GM12878 (cell line): ENCODE data around the gene HPSE2. TPM values are rescaled to one million over a fixed set of nuclear protein-coding genes. Genes with fewer than 3 reads are reported as not detected.

ENCODE experiments used
- ATAC-seq: fragments of 200-7000 bp; cut with Tn5 transposase; 3 replicates; pipeline ENCODE4 v1.9.1; 2020; ENCODE audit warnings: mild to moderate bottlenecking, moderate library complexity
- BruUV-seq: library from RNA; stranded (reverse); fragments of 400-500 nt; replicated peaks from 2 replicates; lab custom pipeline; 2021; lab: Mats Ljungman, UMichigan
- CTCF ChIA-PET: fragments of 300-600 bp; sonication (Branson Sonifier 250); formaldehyde crosslinking; extraction: SDS; loops from one replicate; lab custom pipeline; 2021; ENCODE audit warnings: inconsistent platforms; lab: Yijun Ruan, JAX
- POLR2A ChIA-PET: fragments of 350-600 bp; formaldehyde crosslinking; extraction: SDS; loops from one replicate; lab custom pipeline; 2021; ENCODE audit warnings: inconsistent platforms; lab: Charles Lee
- RAD21 ChIA-PET: fragments of 300-600 bp; sonication (Branson Sonifier 250); formaldehyde crosslinking; loops from one replicate; lab custom pipeline; 2023; ENCODE audit warnings: antibody characterized with exemption; ENCODE audit not compliant: unreplicated experiment; lab: Charles Lee
- SMC1A ChIA-PET: fragments of 300-600 bp; sonication (Branson Sonifier 250); formaldehyde crosslinking; loops from one replicate; lab custom pipeline; 2023; ENCODE audit not compliant: unreplicated experiment, uncharacterized antibody; lab: Charles Lee
- DNase-seq: peaks from one replicate; pipeline ENCODE4 v3.0.0-alpha.2; 2011; ENCODE audit warnings: low read depth, low spot score
- FAIRE-seq: peaks from 3 replicates; lab custom pipeline; 2011; peaks lifted over from hg19 to GRCh38; lab: Jason Lieb, UNC
- H2AFZ ChIP-seq: 2 replicates; pipeline ENCODE4 v1.6.0; 2011; ENCODE audit warnings: low read depth, low read length, control low read depth; ENCODE audit not compliant: control insufficient read depth
- H3K27ac ChIP-seq: 2 replicates; pipeline ENCODE4 v1.5.1; 2011; ENCODE audit warnings: control low read depth; ENCODE audit not compliant: control insufficient read depth, insufficient read depth
- H3K27me3 ChIP-seq, 2 experiments: replicated peaks in 1 of 2; 2 replicates each; pipeline versions ENCODE4 v1.6.0 to v1.6.1; 2011; ENCODE audit warnings: low read length in 1 of 2; ENCODE audit not compliant: control insufficient read depth in 2 of 2, insufficient read depth in 2 of 2
- H3K36me3 ChIP-seq, 2 experiments: 2 replicates each; pipeline ENCODE4 v1.5.1; 2011; ENCODE audit warnings: low read length in 1 of 2; ENCODE audit not compliant: control insufficient read depth in 2 of 2, insufficient read depth in 2 of 2
- H3K4me1 ChIP-seq: 2 replicates; pipeline ENCODE4 v1.6.1; 2011; ENCODE audit warnings: mild to moderate bottlenecking, low read length, moderate library complexity, mixed read lengths; ENCODE audit not compliant: control insufficient read depth, insufficient read depth
- H3K4me2 ChIP-seq: 2 replicates; pipeline ENCODE4 v1.6.0; 2011; ENCODE audit warnings: control low read depth; ENCODE audit not compliant: control insufficient read depth, insufficient read depth
- H3K4me3 ChIP-seq: fragments of 200-600 bp; sonication (generic); 2 replicates; pipeline ENCODE4 v1.5.1; 2016
- H3K79me2 ChIP-seq: 2 replicates; pipeline ENCODE4 v1.6.0; 2011; ENCODE audit warnings: low read length; ENCODE audit not compliant: control insufficient read depth, insufficient read depth
- H3K9ac ChIP-seq: 2 replicates; pipeline ENCODE4 v1.8.0; 2011; ENCODE audit warnings: low read length, control low read depth, mixed read lengths; ENCODE audit not compliant: control insufficient read depth, insufficient read depth
- H3K9me3 ChIP-seq: replicated peaks from 3 replicates; pipeline ENCODE4 v1.5.1; 2011; ENCODE audit warnings: mild to moderate bottlenecking, low read length; ENCODE audit not compliant: control insufficient read depth, insufficient read depth
- H4K20me1 ChIP-seq: 2 replicates; pipeline ENCODE4 v1.6.0; 2011; ENCODE audit not compliant: control insufficient read depth, insufficient read depth
- BHLHE40 ChIP-seq, 2 experiments: fragments of 450-650 bp in 1 of 2; IDR thresholded peaks; 2 replicates each; pipeline ENCODE4 v1.6.1; 2011 to 2017; ENCODE audit warnings: low read depth in 2 of 2, borderline replicate concordance in 1 of 2, improper control_type of control experiment in 1 of 2, low read length in 1 of 2, mild to moderate bottlenecking in 1 of 2
- EGR1 ChIP-seq, 2 experiments: IDR thresholded peaks; 1 replicate in 1 of 2; 2 replicates in 1 of 2; pipeline ENCODE4 v1.6.1; 2011 to 2012; ENCODE audit warnings: low read depth in 2 of 2, low read length in 2 of 2, borderline replicate concordance in 1 of 2, mild to moderate bottlenecking in 1 of 2, moderate library complexity in 1 of 2
- MEF2B ChIP-seq: fragments of 450-650 bp; IDR thresholded peaks from 2 replicates; pipeline ENCODE4 v1.6.1; 2018; ENCODE audit warnings: mild to moderate bottlenecking, moderate library complexity; ENCODE audit not compliant: partially characterized antibody, poor library complexity, severe bottlenecking
- RAD21 ChIP-seq: IDR thresholded peaks from 2 replicates; pipeline ENCODE4 v1.6.1; 2011; ENCODE audit warnings: mild to moderate bottlenecking, low read depth, low read length, moderate library complexity; ENCODE audit not compliant: insufficient read depth
- SIX5 ChIP-seq: IDR thresholded peaks from 2 replicates; pipeline ENCODE4 v1.6.1; 2011; ENCODE audit warnings: mild to moderate bottlenecking, low read depth, low read length, moderate library complexity; ENCODE audit not compliant: severe bottlenecking
- TBL1XR1 ChIP-seq: IDR thresholded peaks from 2 replicates; pipeline ENCODE4 v1.6.1; 2012; ENCODE audit warnings: low read depth, low read length, improper control_type of control experiment
- ZNF24 ChIP-seq: fragments of 450-650 bp; IDR thresholded peaks from 2 replicates; pipeline ENCODE4 v1.6.1; 2017; ENCODE audit warnings: antibody characterized with exemption, mild to moderate bottlenecking
- WGBS: methylation state at CpG from one replicate; pipeline ENCODE4 v1.1.6; 2016; ENCODE audit warnings: low lambda C conversion rate; ENCODE audit not compliant: insufficient replicate concordance, insufficient coverage; ENCODE audit errors: missing lambda C conversion rate; 5-methylcytosine and 5-hydroxymethylcytosine counted together
- in situ Hi-C: fragments of 300-500 bp; cut with MboI; formaldehyde crosslinking; loops from 9 replicates; pipeline ENCODE4 v1.14.3; 2018; ENCODE audit warnings: mixed read lengths
- intact Hi-C: fragments of 100-400 bp; cut with micrococcal nuclease; formaldehyde crosslinking; loops from one replicate; pipeline ENCODE4 v1.14.2; 2022; ENCODE audit not compliant: unreplicated experiment
- polyA plus RNA-seq, 11 experiments: library from polyadenylated mRNA; depleted of rRNA in 4 of 11; unstranded in 6 of 11; stranded (reverse) in 5 of 11; fragments of >200 nt; fragmentation: Nextera tagmentation in 4 of 11; fragmentation: Illumina TruSeq in 1 of 11; extraction: Ambion mirVana in 4 of 11; extraction: Trizol in 1 of 11; gene quantifications; 1 replicate in 1 of 11; 2 replicates in 10 of 11; pipeline versions ENCODE4 v1.2.1 to v1.2.3, GENCODE V29; 2011 to 2016; ENCODE audit warnings: inconsistent platforms in 2 of 11, missing spikeins in 2 of 11, low read depth in 1 of 11
- total RNA-seq, 4 experiments: library from RNA; depleted of rRNA in 3 of 4; stranded (reverse); fragments of >200 nt in 3 of 4; fragmentation: Illumina TruSeq in 1 of 4; extraction: Trizol in 1 of 4; gene quantifications; 2 replicates each; pipeline versions ENCODE4 v1.2.1 to v1.2.3, GENCODE V29; 2013 to 2021

Gene HPSE2
- total and polyA plus RNA-seq, 10 of the 15 experiments (the other 5 are each of a cell fraction or from before 2014, with no cell fraction given), result 0.06 TPM; not detected in 9

DNA sequence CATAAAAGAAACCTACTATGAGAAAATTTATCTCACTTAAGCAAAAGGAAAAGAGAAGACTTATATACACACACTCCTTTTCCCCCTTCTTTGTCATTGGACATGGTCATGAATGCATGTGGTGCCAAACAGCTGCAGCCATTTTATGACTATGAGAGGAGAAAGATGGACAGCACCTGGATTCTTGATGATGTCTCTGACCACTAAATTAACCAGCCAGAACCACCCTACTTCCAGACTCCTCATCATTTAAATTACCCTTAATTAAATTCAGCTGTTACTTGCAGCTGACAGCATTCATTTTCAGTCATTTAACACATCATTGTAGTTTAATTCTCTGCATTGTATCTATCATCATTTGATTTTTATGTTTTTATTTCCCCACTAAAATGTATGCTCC lies 409.9 kb downstream of the HPSE2 start:
- no peak for FAIRE-seq
- no peak for DNase-seq
- Histone ChIP-seq H3K36me3 (no peaks in the 10 kb centered on the region), H3K4me2 (no peak overlapping the region), H3K79me2 (no peaks in the 10 kb centered on the region), H3K9ac (no peak overlapping the region), H3K9me3 (no peaks in the 10 kb centered on the region), H4K20me1 (no peaks in the 10 kb centered on the region), H3K4me1 (no peaks in the 10 kb centered on the region), H2AFZ (no peak overlapping the region), H3K27ac (no peak overlapping the region), H3K27me3 (no peaks in the 10 kb centered on the region), H3K4me3 (no peak overlapping the region)
- intact Hi-C loops, result no loop called here
- ChIA-PET CTCF (no interaction called here), RAD21 (no interaction called here), SMC1A (no interaction called here), POLR2A (no interaction called here)
- no TSS peak for BruUV-seq
- in situ Hi-C loops, result no loop called here
- ATAC-seq, result no peak
- TF ChIP-seq ZNF24, result no peak

GRCh38 chr10:98817396-98817795 lies 418.3 kb downstream of the HPSE2 start:
- no peaks in the 10 kb centered on the region for H3K4me1 ChIP-seq
- ChIA-PET SMC1A (no interaction called here), POLR2A (interaction anchor here (0.7 kb wide), 1 partner anchor 708 kb away, joined by 3 read pairs; no protein-coding TSS in a partner anchor), RAD21 (no interaction called here), CTCF (interaction anchor here (0.6 kb wide), 1 partner anchor 253 kb away, joined by 3 read pairs; no protein-coding TSS in a partner anchor)
- WGBS, result 35% methylated on average over 3 of the region's 3 CpGs
- no peaks in the 10 kb centered on the region for H3K79me2 ChIP-seq
- H2AFZ ChIP-seq, result no peak overlapping the region
- no peak overlapping the region for H3K4me2 ChIP-seq
- DNase-seq (no peak), ATAC-seq (no peak), FAIRE-seq (no peak)
- BruUV-seq, result no TSS peak
- intact Hi-C loops, result no loop called here
- in situ Hi-C loops, result no loop called here
- no peaks in the 10 kb centered on the region for H3K27me3 ChIP-seq
- no peak overlapping the region for H3K4me3 ChIP-seq
- no peaks in the 10 kb centered on the region for H3K9me3 ChIP-seq
- no peak overlapping the region for H3K9ac ChIP-seq
- no peak overlapping the region for H3K27ac ChIP-seq
- no peaks in the 10 kb centered on the region for H4K20me1 ChIP-seq
- TF ChIP-seq TBL1XR1 (no peak), EGR1 (IDR thresholded peaks at IDR 0.05; ENCODE audit: borderline replicate concordance in 1 of 2, low read depth in 2 of 2, low read length in 2 of 2) (no peak), SIX5 (no peak), BHLHE40 (IDR thresholded peaks at IDR 0.05; ENCODE audit: borderline replicate concordance in 1 of 2, low read depth in 2 of 2, low read length in 1 of 2) (no peak), MEF2B (no peak), RAD21 (no peak)
- no peaks in the 10 kb centered on the region for H3K36me3 ChIP-seq
